GM21717 (cell line): ENCODE measurements around the gene LNX2.

ENCODE experiments used
- ATAC-seq: cut with Tn5 transposase; IDR thresholded peaks from one replicate; pipeline ENCODE4 v1.9.1; 2021; ENCODE audit warnings: mild to moderate bottlenecking, moderate library complexity; ENCODE audit not compliant: unreplicated experiment

The LNX2 gene

DNA sequence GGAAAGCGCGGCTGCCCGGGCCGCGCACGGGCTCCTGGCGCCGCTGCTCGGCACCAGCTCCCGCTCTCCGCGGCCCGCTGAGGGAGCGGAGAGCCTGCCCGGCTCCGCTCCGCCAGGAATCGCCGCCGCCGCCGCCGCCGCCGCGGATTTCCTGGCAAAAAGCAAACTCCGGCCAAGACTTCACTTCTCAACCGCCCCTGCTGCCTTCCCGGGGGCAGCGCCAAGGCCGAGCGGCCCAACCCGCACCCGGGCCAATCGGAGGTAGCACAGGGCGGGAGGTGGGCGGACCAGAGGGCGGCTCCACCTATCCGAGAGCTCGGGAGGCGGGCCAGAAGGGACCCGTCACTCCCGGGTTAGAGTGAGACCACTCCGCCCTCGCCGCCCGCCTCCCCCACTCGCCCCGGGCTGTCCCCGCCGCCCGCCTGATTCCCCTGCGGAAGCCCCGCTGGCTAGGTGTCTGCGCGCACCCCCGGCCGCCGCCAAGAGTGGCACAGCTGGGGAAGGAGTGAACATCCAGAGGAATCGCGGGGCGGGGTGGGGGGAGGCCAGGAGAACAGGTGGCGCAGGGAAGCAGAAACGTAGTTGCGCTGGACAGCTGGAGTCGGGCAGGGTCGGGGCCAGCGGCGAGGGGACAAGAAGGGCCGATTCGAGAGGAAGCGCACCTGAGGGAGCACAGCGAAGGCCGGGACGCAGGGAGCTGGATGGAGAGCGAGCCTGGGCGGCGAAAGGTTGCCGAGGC is at the start of gene LNX2:
Gene LNX2, minus strand, starts transcription at position 153 of the 739 bp plus-strand sequence. CDS start 38,826 bp downstream, outside the sequence.
- ATAC-seq, result peak; percentile 90

DNA sequence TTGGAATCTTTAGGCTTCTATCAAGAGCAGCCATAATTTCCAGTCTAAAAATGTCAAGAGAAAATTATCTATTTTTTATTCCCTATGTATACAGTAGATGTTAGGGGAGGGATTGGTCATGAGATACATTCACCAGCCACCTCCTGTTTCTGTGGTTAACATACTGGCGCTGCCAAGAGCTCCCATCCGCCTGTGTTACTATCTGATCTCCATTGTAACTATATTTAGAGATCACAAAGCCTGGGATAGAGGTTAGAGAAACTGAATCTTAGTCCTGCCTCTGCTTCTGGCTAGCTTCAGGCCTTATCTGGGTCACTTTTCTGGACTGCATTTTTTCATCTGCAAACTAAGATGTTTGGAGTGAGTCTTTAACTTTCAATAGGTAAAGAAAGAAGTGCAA is 47.6 kb upstream of the LNX2 start:
- no peak for ATAC-seq

DNA sequence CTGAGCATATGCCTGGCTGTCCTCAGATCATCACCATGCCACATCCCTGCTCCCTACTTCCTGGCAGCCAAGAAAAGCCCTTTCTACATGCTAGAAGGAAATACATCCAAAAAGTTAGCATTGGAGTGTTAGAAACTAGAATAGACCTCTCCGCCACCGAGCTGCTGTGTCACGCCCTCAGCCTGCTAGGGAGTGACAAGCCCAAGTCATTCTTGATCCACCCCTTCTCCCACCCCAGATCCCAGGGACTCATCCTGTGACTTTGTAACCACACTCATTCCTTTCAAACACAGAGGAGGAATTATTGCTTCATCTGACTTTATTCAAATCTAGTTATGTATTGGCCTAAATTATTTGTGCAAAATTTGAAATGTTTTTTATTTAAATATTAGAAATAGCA is 46.6 kb upstream of the LNX2 start:
- no peak for ATAC-seq

DNA sequence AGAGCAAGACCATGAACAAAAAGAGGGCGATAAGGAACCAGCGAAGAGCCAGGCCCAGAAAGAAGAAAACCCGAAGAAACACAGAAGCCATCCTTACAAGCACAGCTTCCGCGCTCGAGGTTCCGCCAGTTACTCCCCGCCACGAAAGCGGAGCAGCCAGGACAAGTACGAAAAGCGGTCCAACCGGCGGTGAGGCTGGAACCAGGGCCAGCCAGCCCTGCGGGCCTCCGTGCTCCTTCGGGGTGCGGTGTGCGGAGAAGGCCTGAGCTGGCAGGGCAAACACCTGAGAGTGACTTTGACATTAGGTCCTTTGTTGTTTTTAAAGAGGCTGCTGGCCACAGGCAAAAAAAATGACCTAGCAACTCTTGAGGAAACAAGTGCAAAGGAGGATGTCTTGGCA is 45.4 kb upstream of the LNX2 start:
- ATAC-seq, result no peak

DNA sequence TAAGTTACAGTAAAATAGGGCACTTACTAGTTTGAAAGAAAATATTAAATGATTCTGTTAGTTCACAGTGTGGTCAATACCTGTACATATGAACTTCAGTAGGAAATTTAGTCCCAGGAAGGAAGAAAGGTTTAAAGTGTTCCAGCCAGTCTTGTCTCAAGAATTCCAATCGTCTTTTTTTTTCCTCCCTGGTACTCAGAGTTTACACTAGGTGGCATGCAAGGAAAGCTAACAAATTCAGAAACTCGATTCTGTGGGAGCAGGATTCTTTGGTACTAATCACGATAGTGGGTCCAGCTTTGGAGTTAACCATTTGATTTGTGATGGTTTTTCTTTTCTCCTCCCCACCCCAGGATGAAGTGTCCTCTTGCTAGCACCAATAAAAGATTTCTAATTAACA is 45.0 kb upstream of the LNX2 start:
- ATAC-seq, result no peak

DNA sequence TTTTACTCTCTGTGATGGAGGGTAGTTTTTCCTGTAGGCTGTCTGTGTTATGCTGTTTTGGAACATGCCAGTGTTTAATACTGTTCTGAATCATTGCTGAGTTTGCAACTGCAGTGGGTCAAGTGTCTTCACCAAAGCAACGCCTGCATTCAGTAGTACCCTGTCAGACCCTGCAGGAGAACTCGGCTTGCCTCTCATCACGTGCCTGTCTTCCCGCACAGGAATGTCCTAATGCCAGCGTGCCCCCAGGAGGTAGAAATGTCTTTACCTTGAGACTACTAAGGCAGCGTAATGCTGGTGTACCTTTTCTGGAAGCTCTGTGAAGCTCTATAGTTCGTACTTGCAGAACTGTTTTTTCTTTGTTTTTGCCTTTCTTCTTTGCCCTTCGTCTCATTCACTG is 43.6 kb upstream of the LNX2 start:
- no peak for ATAC-seq

DNA sequence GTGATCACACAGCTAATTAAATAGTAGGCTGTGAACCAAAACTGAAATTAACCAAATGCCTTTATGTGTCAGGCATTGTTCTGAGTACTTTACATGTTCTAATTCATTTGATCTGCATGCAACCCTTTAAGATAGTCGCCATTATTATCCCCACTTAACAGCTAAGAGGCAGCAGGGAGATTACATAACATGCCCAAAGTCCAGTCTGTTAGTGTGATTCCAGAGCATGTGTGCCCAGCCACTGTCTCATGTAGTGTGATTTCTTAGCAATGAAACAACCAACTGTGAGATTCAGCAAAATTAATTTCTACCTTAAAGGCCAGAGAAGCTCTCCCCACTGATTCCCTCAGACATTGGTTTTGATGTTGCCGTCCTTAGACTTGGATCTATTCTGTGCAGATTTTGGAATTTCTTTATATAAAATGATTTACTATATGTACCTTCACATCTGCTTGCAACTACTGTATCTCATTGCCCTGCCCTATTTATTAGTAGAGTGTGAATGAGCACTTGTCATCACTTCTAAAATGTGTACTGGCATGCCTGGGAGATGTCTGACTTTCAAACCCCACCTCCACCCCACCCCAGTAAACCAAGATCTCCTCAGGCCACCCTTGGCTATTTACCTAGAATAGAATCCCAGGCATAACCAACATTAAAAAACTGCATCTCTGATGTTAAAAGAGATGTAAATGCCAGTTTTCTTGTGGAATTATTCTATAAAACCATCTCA is 42.6 kb upstream of the LNX2 start:
- ATAC-seq, result no peak

DNA sequence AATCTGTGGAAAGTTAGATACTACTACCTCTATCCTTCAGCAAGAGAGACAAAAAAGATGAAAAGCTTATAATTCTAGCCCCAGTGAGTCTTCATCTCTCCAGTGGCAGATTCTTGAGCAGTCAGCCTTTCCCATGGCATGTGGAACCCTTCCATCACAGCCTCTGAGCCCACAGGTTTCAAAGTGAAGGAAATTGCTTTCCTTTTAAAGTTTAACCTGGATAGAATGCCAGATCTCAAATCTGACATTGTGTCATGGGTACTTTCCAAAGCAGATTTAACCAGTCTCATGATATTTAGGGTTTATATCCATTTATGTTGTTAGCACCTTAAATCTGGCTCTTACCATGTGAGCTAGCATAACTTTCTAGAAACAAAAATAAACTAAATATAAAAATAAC is 40.7 kb upstream of the LNX2 start:
- no peak for ATAC-seq

DNA sequence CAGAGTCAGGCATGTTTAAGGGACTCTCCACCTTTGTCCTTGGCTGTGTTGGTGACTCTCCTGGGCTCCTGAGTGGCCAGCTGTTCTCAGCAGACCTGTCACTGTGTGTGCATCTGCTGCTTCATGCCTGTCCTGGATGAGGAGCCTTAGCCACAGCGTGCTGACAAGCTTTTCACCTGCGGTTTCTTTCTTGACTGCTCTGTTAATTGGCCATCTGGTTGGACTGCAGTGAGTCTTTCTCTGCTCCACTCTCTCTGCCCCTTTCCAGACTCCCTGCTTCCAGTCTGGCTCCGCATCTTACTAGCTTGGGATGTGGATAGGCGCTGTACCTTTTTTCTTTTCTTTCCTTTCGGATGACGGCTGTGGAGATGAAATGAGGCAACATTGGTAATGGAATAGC is 40.2 kb upstream of the LNX2 start:
- ATAC-seq, result no peak

DNA sequence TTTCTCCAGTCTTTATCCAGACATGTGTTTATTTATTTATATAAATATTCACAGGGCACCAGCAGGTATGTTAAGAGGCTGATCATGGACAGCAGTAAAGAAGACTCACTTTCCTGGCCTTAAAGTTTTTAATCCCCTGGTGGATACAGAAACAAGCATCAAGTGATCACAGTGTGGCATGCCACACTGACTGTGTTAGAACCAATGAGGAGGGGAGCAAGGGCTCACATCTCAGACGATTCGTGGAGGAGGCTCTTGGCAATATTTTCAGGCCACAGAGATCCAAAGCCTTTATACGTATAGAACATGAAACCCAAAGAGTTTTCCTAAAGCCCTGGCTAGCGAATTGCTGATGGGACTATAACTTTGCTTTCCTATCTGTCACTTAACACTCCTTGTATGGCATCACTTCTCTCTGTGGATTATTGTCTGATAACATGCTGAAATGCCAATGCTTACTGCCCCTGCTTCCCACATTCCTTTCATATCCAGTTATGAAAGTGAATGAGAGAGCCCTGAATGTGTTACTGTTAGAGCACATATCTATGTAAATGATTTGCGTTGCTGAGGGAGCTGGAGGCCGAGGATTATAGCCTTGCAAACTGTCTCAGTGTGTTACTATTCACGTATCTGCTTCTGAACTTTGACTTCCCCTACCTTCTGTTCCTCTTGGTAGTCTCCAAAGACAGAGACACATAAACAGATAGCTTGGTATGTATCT is 39.0 kb upstream of the LNX2 start:
- no peak for ATAC-seq

DNA sequence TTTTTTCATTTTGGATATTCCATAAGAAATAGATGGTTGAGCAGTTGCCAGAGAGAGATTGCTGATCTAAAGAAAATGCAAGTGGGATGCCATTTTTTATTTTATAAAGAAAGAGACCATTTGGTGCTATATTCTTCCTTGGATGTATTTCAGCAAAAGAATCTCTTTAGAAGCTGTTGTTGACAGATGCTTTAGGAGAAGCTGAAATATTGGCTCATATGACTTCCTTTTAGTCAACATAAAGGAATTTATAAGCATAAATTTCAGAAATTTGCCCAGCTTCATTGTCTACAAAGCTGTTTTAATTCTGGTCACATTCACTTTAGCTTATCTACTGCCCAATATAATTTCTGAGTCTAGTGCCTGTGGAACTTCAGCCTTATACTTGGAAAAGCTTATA is 38.2 kb upstream of the LNX2 start:
- no peak for ATAC-seq

DNA sequence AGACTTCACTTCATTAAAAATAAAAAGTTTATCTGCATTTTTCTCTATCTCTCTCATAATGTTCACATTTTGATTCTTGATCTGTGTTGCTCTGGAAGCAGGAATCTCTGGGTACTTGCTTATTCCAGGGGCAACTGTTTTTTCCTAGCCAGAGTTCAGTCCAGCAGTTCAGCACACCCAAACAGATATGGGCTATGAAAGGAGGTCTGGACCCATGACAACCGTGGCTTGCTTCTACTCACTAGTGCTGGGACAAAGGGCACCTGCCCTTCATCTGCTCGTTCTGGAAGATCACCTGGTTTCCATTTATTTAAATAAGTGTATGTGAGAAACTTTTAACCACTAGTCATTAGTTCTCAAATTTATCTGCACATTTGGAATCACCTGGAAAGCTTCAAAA is 37.4 kb upstream of the LNX2 start:
- no peak for ATAC-seq

GRCh38 chr13:27654816-27655215 is 34.5 kb upstream of the LNX2 start:
- ATAC-seq, result no peak

DNA sequence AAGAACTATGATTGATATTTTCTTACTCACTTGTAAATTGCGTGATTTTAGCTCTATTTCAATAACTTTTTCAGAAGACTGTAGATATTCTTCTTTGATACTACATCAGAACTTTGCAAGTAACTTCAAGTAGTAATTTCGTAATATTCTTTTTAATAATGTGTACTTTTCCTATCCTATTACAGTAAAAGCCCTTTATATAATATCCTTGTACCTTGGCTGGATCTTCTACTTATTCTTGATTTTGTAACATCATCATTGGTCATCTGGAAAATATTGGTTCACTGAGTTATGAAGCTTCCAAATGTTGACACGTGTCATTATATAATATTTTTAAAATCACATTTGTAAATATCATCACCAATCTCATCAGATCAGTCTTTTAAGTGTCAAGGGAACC is 33.7 kb upstream of the LNX2 start:
- no peak for ATAC-seq

- no peak for ATAC-seq
These were observed 30.0 kb upstream of the LNX2 start for GRCh38 chr13:27650312-27650711.

- ATAC-seq, result no peak
These were observed 24.0 kb upstream of the LNX2 start for GRCh38 chr13:27644302-27644701.

DNA sequence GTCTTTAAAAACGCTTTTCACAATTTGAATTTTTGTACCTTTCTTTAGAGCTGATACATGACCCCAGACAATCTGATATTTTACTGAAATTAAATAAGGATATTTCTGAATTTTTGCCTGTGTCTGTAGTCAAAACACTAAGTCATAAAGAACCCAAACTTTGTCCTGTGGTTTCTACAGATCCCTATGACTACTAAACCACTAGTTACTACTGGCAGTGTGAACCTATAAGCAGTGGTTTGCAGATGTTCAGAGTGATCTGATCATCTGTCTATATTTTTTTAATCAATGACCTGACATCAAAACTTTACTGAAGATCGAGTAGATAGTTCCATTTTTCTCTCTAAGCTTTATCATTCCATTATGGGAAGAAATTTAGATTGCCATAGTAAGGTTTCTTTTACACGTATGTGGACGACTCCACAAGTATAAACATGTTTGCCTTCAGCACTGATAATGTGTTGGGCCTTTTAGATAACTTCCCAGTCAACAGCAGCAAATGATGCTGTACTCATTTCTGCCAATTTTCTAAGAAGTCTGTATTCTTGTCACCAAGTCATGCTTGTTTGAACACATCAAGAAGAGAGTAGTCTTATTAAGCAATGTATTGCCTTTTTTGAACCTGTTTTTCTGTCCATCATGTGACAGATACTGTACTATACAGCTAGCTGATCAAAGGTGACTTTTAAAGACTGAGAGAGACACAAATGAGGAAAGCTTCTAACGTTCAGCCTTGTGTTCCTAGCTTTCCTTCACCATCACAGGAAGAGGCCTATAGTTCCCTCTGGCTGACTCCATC is 23.2 kb upstream of the LNX2 start:
- no peak for ATAC-seq

- no peak for ATAC-seq
These were observed 21.6 kb upstream of the LNX2 start for GRCh38 chr13:27641711-27642502.

GRCh38 chr13:27639186-27639585 is 18.9 kb upstream of the LNX2 start:
- no peak for ATAC-seq

DNA sequence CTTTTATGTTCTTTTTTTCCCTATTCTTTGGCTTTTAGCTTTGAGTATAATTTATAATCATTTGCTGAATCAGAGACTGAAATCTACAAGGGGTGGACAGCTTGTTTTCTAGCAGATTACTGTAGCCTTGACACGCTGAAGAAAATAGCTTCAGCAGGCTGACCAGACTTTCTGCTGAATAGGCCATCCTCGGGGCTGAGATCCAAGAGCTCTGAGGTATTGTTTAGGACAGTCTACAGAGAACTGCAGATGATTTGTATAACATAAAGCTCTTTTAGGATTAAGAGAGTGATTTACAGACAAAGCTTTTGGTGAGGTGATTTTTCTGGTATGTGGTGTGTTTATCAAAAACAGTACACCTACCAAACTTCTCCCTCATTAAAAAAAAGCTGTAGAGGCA is 18.2 kb upstream of the LNX2 start:
- ATAC-seq, result no peak
